Stimulated activated CD8-positive, alpha-beta memory T cell treated with anti-CD3 and anti-CD28 coated beads, Interleukin-7, amount 100 ng/mL, for 4 hours (primary cell): ENCODE data around the gene CACNA1F.

Experiments
- DNase-seq, 2 donors: peaks; one replicate each; pipeline ENCODE4 v3.0.0-alpha.2; 2020; ENCODE audit warnings: low read depth in 2 of 2

Gene CACNA1F

GRCh38 chrX:49257846-49258748 is 25.0 kb upstream of the CACNA1F start:
- no peak for DNase-seq

- DNase-seq = no peak
Observed at GRCh38 chrX:49257074-49257790, 24.1 kb upstream of the CACNA1F start.

GRCh38 chrX:49256268-49256995 is 23.3 kb upstream of the CACNA1F start:
- DNase-seq = no peak

- no peak for DNase-seq
Observed at GRCh38 chrX:49254639-49255038, 21.5 kb upstream of the CACNA1F start.

GRCh38 chrX:49251325-49251724 is 18.2 kb upstream of the CACNA1F start:
- no peak for DNase-seq

- DNase-seq = no peak
Observed at GRCh38 chrX:49250578-49250977, 17.4 kb upstream of the CACNA1F start.

GRCh38 chrX:49250066-49250465 is 16.9 kb upstream of the CACNA1F start:
- no peak for DNase-seq

- DNase-seq = no peak
Observed at GRCh38 chrX:49249616-49250015, 16.5 kb upstream of the CACNA1F start.

GRCh38 chrX:49249071-49249470 is 15.9 kb upstream of the CACNA1F start:
- DNase-seq = no peak

GRCh38 chrX:49247916-49248811 is 15.0 kb upstream of the CACNA1F start:
- DNase-seq = no peak

GRCh38 chrX:49247346-49247745 is 14.2 kb upstream of the CACNA1F start:
- no peak for DNase-seq

- DNase-seq = no peak
Observed at GRCh38 chrX:49246541-49246940, 13.4 kb upstream of the CACNA1F start.

GRCh38 chrX:49244207-49244606 is 11.1 kb upstream of the CACNA1F start:
- DNase-seq = no peak

GRCh38 chrX:49243166-49243565 is 10.0 kb upstream of the CACNA1F start:
- no peak for DNase-seq

GRCh38 chrX:49242545-49243066 is 9.5 kb upstream of the CACNA1F start:
- DNase-seq = no peak

GRCh38 chrX:49238735-49239134 is 5.6 kb upstream of the CACNA1F start:
- DNase-seq = no peak

GRCh38 chrX:49237060-49237459 is 3.9 kb upstream of the CACNA1F start:
- DNase-seq = no peak

- no peak for DNase-seq
Observed at GRCh38 chrX:49233887-49234555, 881 bp upstream of the CACNA1F start.

- DNase-seq = no peak
Observed at GRCh38 chrX:49232525-49232924, 615 bp downstream of the CACNA1F start.

- no peak for DNase-seq
Observed at GRCh38 chrX:49231333-49232000, 1.7 kb downstream of the CACNA1F start.
